HG03196 (cell line): Measurements from ENCODE around the gene LRIT2.

Experiments used
- ATAC-seq: cut with Tn5 transposase; IDR thresholded peaks from one replicate; pipeline ENCODE4 v1.9.1; 2021; ENCODE audit not compliant: unreplicated experiment

LRIT2 gene

GRCh38 chr10:84205853-84206525, 19.4 kb downstream of the LRIT2 start:
- ATAC-seq: no peak

GRCh38 chr10:84205049-84205852, 20.1 kb downstream of the LRIT2 start:
- ATAC-seq: peak; percentile 61

- no peak for ATAC-seq
These were observed 20.7 kb downstream of the LRIT2 start for GRCh38 chr10:84204610-84205009.

GRCh38 chr10:84204122-84204521, 21.2 kb downstream of the LRIT2 start:
- ATAC-seq: peak; percentile 52

GRCh38 chr10:84202349-84202748, 23.0 kb downstream of the LRIT2 start:
- ATAC-seq: no peak

GRCh38 chr10:84201682-84202081, 23.7 kb downstream of the LRIT2 start:
- no peak for ATAC-seq

- ATAC-seq: no peak
These were observed 24.1 kb downstream of the LRIT2 start for GRCh38 chr10:84201244-84201606.

- ATAC-seq: no peak
These were observed 24.7 kb downstream of the LRIT2 start for GRCh38 chr10:84200537-84201243.

- no peak for ATAC-seq
These were observed 27.0 kb downstream of the LRIT2 start for GRCh38 chr10:84198206-84198915.

- ATAC-seq: no peak
These were observed 27.7 kb downstream of the LRIT2 start for GRCh38 chr10:84197643-84198042.

- ATAC-seq: no peak
These were observed 28.4 kb downstream of the LRIT2 start for GRCh38 chr10:84196941-84197340.

GRCh38 chr10:84196083-84196482, 29.3 kb downstream of the LRIT2 start:
- ATAC-seq: no peak

- no peak for ATAC-seq
These were observed 30.1 kb downstream of the LRIT2 start for GRCh38 chr10:84195044-84195830.

GRCh38 chr10:84194424-84195043, 30.8 kb downstream of the LRIT2 start, which contains the start of gene CDHR1:
TSS of gene CDHR1 (plus strand) at chr10:84194537. CDS start at chr10:84194761, 224 bp downstream.
- peak; percentile 75 for ATAC-seq

- no peak for ATAC-seq
These were observed 31.4 kb downstream of the LRIT2 start for GRCh38 chr10:84193846-84194423.

- ATAC-seq: no peak
These were observed 32.0 kb downstream of the LRIT2 start for GRCh38 chr10:84193327-84193726.

- no peak for ATAC-seq
These were observed 34.2 kb downstream of the LRIT2 start for GRCh38 chr10:84191106-84191505.

- no peak for ATAC-seq
These were observed 34.7 kb downstream of the LRIT2 start for GRCh38 chr10:84190621-84191020.

- no peak for ATAC-seq
These were observed 36.5 kb downstream of the LRIT2 start for GRCh38 chr10:84188815-84189214.
